Measurements from ENCODE around the gene VDR. TPM values are rescaled to one million over a fixed set of nuclear protein-coding genes. Genes with fewer than 3 reads are reported as not detected.

The VDR gene
- total and polyA plus RNA-seq, 10 donors, result 0.70 to 10.5 (median 5.7) TPM

GRCh38 chr12:47808574-47809365 is 96.0 kb downstream of the VDR start:
- 18 to 30% (median 23%) methylated on average over 9 of the region's 9 CpGs for WGBS, 5 donors
- TF ChIP-seq, protein P1, sequence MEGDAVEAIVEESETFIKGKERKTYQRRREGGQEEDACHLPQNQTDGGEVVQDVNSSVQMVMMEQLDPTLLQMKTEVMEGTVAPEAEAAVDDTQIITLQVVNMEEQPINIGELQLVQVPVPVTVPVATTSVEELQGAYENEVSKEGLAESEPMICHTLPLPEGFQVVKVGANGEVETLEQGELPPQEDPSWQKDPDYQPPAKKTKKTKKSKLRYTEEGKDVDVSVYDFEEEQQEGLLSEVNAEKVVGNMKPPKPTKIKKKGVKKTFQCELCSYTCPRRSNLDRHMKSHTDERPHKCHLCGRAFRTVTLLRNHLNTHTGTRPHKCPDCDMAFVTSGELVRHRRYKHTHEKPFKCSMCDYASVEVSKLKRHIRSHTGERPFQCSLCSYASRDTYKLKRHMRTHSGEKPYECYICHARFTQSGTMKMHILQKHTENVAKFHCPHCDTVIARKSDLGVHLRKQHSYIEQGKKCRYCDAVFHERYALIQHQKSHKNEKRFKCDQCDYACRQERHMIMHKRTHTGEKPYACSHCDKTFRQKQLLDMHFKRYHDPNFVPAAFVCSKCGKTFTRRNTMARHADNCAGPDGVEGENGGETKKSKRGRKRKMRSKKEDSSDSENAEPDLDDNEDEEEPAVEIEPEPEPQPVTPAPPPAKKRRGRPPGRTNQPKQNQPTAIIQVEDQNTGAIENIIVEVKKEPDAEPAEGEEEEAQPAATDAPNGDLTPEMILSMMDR (IDR thresholded peaks at IDR 0.05 in 8 of 11, conservative IDR thresholded peaks at IDR 0.05 in 3 of 11), result peak in 7 of 11 experiments; percentile 30 to 55 (median 42)
- TF ChIP-seq POLR2AphosphoS5 (IDR thresholded peaks at IDR 0.05), result peak in 2 of 3 donors; percentile 13 to 23
- TF ChIP-seq POLR2A (IDR thresholded peaks at IDR 0.05), result no peak
- no peak for DNase-seq
- peak overlapping the region in 7 of 8 donors; percentile 3 to 54 (median 14) for H3K4me3 ChIP-seq
- no peaks in the 10 kb centered on the region for H3K9me3 ChIP-seq
- H3K4me1 ChIP-seq, result peaks cover 92 to 100% (median 100%) of the 10 kb centered on the region in 6 donors
- intact Hi-C loops (cut with DNase I; ENCODE audit: low total_unique reads), result no loop called here
- no peaks in the 10 kb centered on the region for H3K27me3 ChIP-seq (replicated peaks in 1 of 7)
- peak overlapping the region; percentile 82 to 98 (median 96) for H3K27ac ChIP-seq
- peaks cover 0 to 25% (median 0%) of the 10 kb centered on the region in 6 donors for H3K36me3 ChIP-seq

GRCh38 chr12:47808050-47808449 is 96.7 kb downstream of the VDR start:
- Histone ChIP-seq H3K36me3 (peaks cover 0 to 27% (median 0%) of the 10 kb centered on the region in 6 donors), H3K9me3 (no peaks in the 10 kb centered on the region), H3K4me3 (peak overlapping the region in 7 of 8 donors; percentile 3 to 54 (median 13)), H3K27ac (peak overlapping the region; percentile 82 to 98 (median 96)), H3K27me3 (replicated peaks in 1 of 7) (no peaks in the 10 kb centered on the region), H3K4me1 (peaks cover 94 to 100% (median 100%) of the 10 kb centered on the region in 6 donors)
- TF ChIP-seq POLR2AphosphoS5 (IDR thresholded peaks at IDR 0.05) (peak; percentile 58 to 69 (median 66)), POLR2A (IDR thresholded peaks at IDR 0.05) (no peak)
- WGBS, 5 donors, result 4 to 10% (median 7%) methylated on average over 4 to 9 of the region's 9 CpGs
- intact Hi-C loops (cut with DNase I; ENCODE audit: low total_unique reads), result no loop called here
- DNase-seq, result peak; percentile 94

- intact Hi-C loops (cut with DNase I; ENCODE audit: low total_unique reads), result no loop called here
- peak overlapping the region in 1 of 8 donors; percentile 54 for H3K4me3 ChIP-seq
- no peaks in the 10 kb centered on the region for H3K9me3 ChIP-seq
- H3K4me1 ChIP-seq, result peaks cover 98 to 100% (median 100%) of the 10 kb centered on the region in 6 donors
- 52 to 71% (median 61%) methylated on average over 5 of the region's 5 CpGs for WGBS, 5 donors
- DNase-seq, result no peak
- H3K27me3 ChIP-seq (replicated peaks in 1 of 7), result no peaks in the 10 kb centered on the region
- TF ChIP-seq POLR2AphosphoS5 (IDR thresholded peaks at IDR 0.05), result no peak
- no peak for TF ChIP-seq POLR2A (IDR thresholded peaks at IDR 0.05)
- TF ChIP-seq, protein P1 (IDR thresholded peaks at IDR 0.05 in 8 of 11, conservative IDR thresholded peaks at IDR 0.05 in 3 of 11), result no peak
- H3K36me3 ChIP-seq, result peaks cover 0 to 27% (median 0%) of the 10 kb centered on the region in 6 donors
- peak overlapping the region; percentile 82 to 98 (median 96) for H3K27ac ChIP-seq
Measured at GRCh38 chr12:47807338-47807737, 97.5 kb downstream of the VDR start.

DNA sequence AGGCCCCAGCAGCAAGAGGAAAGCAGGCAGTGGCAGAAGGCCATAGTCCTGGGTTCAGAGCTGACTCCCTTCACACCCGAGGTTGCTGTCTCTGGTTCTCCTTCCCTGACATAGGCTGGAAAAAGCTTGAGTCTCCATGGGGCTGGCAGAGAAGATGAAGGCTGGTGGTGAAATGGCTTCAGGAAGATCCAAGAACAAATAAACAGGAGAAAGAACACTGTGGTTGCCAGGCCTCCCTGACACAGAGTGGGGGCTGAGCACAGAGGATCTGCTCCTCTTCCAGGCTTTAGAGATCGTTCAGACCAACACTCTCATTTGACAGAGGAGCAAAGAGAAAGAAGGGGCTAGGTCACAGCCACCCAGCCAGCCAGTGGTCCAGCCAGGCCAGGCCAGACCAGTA is 99.4 kb downstream of the VDR start:
- TF ChIP-seq POLR2AphosphoS5 (IDR thresholded peaks at IDR 0.05), result no peak
- TF ChIP-seq, protein P1 (IDR thresholded peaks at IDR 0.05 in 8 of 11, conservative IDR thresholded peaks at IDR 0.05 in 3 of 11), result no peak
- TF ChIP-seq POLR2A (IDR thresholded peaks at IDR 0.05), result no peak
- peaks cover 90 to 100% (median 100%) of the 10 kb centered on the region in 6 donors for H3K4me1 ChIP-seq
- no peak overlapping the region for H3K4me3 ChIP-seq
- no peaks in the 10 kb centered on the region for H3K9me3 ChIP-seq
- no peak for DNase-seq
- WGBS, 5 donors, result 34 to 50% (median 42%) methylated on average over 2 of the region's 2 CpGs
- H3K27me3 ChIP-seq (replicated peaks in 1 of 7), result no peaks in the 10 kb centered on the region
- H3K27ac ChIP-seq, result peak overlapping the region in 7 of 8 donors; percentile 4 to 98 (median 75)
- peaks cover 0 to 27% (median 0%) of the 10 kb centered on the region in 6 donors for H3K36me3 ChIP-seq
- intact Hi-C loops (cut with DNase I; ENCODE audit: low total_unique reads), result no loop called here

Measured in spleen (tissue), 11 donors.